Spinal cord (tissue), 10 donors: ENCODE results near the gene VAMP2. TPM values are rescaled to one million over a fixed set of nuclear protein-coding genes. Genes with fewer than 3 reads are reported as not detected.

Source experiments
- DNase-seq, 6 donors: peaks; one replicate each; pipeline versions ENCODE4 v3.0.0 to v3.0.0-alpha.2; 2013 to 2015; ENCODE audit warnings: low spot score in 6 of 6, low read depth in 4 of 6
- H3K27ac ChIP-seq: one replicate; pipeline ENCODE4 v1.5.1; 2013; ENCODE audit warnings: low read depth, low read length, control low read depth
- H3K27me3 ChIP-seq: one replicate; pipeline ENCODE4 v1.6.1; 2013; ENCODE audit warnings: low read length; ENCODE audit not compliant: control insufficient read depth, insufficient read depth
- H3K36me3 ChIP-seq: one replicate; pipeline ENCODE4 v1.6.1; 2013; ENCODE audit warnings: low read length; ENCODE audit not compliant: control insufficient read depth, insufficient read depth
- H3K4me1 ChIP-seq: one replicate; pipeline ENCODE4 v1.6.1; 2013; ENCODE audit warnings: low read length; ENCODE audit not compliant: control insufficient read depth, insufficient read depth
- H3K4me3 ChIP-seq: one replicate; pipeline ENCODE4 v1.5.1; 2013; ENCODE audit warnings: low read depth, low read length, control low read depth
- H3K9me3 ChIP-seq: one replicate; pipeline ENCODE4 v1.6.1; 2013; ENCODE audit warnings: low read length; ENCODE audit not compliant: control insufficient read depth, insufficient read depth
- WGBS: methylation state at CpG from one replicate; pipeline ENCODE4 v1.1.5; 2013; ENCODE audit warnings: missing lambda C conversion rate; ENCODE audit not compliant: insufficient coverage; 5-methylcytosine and 5-hydroxymethylcytosine counted together
- polyA plus RNA-seq, 2 donors: library from polyadenylated mRNA; unstranded; fragments of 120-200 nt; gene quantifications; one replicate each; pipeline ENCODE4 v1.2.1, GENCODE V29; 2013; ENCODE audit not compliant: insufficient read length in 2 of 2
- total RNA-seq, 2 donors: library from RNA; depleted of rRNA in 1 of 2; stranded (reverse); fragments of 120-200 nt in 1 of 2; fragments of >200 nt in 1 of 2; gene quantifications; one replicate each; pipeline versions ENCODE4 v1.2.3 to v1.2.4, GENCODE V29; 2013 to 2014
- donor health status: healthy.

VAMP2 gene
- total and polyA plus RNA-seq, 4 donors: 30.2 to 414 (median 240) TPM

DNA sequence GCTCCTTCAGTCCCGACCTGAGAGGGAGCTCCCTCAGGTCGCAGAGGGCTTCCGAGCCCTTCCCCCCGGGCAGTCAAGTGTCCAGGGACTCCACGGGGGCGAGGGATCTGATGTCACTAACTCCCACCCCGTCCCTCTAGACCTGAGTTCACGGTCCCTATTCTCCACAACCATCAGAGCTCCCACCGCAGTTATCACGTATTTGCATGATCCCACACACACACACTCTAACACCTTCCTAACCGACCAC is 6.8 kb downstream of the VAMP2 start:
- Histone ChIP-seq H3K36me3 (peaks cover 28% of the 10 kb centered on the region), H3K4me1 (peaks cover 78% of the 10 kb centered on the region), H3K27me3 (no peaks in the 10 kb centered on the region), H3K4me3 (peak overlapping the region; percentile 81), H3K9me3 (no peaks in the 10 kb centered on the region), H3K27ac (peak overlapping the region; percentile 100)
- no peak for DNase-seq
- WGBS: 2% methylated on average over 11 of the region's 11 CpGs

DNA sequence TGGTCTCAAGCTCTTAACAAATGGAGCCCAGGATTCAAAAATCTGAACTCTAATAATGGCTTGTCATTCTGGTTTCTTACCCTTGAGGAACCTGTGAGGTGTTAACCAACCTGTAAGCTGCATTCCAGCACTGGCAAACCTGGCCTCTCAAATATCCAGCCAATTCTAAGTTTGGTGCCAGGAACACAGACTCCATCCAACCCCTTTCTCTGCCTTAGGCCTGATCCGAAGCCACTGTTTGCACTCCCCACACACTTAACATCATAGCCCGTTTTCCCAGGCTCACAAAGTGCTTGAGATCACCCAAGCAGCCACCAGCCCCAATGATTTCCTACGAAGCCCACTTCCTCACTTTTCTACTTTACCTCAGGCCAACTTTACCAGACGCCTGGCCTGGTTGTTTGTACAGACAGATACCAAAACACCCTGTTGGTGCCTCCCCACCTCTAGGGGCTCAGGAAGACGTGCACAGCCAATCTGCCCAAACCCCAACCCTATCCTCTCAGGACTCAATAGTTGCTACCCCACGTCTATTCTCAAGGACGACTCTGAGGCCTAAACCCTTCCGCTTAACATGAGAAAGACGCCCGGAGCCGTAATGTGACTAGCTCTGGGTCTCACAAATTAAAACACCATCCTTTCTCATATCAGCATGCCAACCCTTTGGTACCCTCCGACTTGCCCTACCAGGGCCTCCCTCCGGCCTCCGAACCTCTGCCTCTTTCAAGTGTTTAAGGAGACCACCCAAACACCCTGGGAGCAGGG is 7.3 kb downstream of the VAMP2 start:
- H3K36me3 ChIP-seq: peaks cover 28% of the 10 kb centered on the region
- 48% methylated on average over 14 of the region's 14 CpGs for WGBS
- no peaks in the 10 kb centered on the region for H3K9me3 ChIP-seq
- H3K27ac ChIP-seq: peak overlapping the region; percentile 100
- DNase-seq: no peak
- no peaks in the 10 kb centered on the region for H3K27me3 ChIP-seq
- H3K4me1 ChIP-seq: peaks cover 78% of the 10 kb centered on the region
- peak overlapping the region; percentile 81 for H3K4me3 ChIP-seq

DNA sequence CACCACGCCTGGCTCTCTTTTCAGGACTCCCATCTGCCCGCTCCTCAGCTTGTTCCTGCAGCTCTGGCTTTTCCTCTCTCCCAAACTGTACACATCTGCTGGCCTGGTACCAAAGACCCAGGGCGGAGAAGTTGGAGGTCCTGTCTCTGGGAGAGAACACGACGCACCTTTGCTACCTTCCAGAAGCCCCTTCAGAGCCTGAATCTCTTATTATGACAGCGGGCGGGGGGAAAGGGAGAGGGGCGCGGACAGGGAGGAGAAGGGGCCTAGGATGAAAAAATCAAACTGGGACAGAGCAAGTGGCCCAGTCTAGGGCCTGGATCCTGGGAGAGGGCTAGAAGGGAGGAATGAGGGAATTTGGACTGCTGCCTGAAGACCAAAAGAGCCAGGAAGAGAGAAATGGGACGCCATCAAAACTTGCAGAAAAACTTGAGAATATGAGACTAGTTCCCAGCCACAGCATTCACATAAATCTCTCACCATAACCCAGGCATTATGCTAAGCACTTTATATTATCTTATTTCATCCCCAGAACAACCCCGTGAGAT is 8.1 kb downstream of the VAMP2 start:
- DNase-seq: no peak
- H3K4me1 ChIP-seq: peaks cover 79% of the 10 kb centered on the region
- H3K4me3 ChIP-seq: peak overlapping the region; percentile 81
- H3K27ac ChIP-seq: peak overlapping the region; percentile 100
- no peaks in the 10 kb centered on the region for H3K27me3 ChIP-seq
- 39% methylated on average over 7 of the region's 11 CpGs for WGBS
- no peaks in the 10 kb centered on the region for H3K9me3 ChIP-seq
- H3K36me3 ChIP-seq: peaks cover 28% of the 10 kb centered on the region

DNA sequence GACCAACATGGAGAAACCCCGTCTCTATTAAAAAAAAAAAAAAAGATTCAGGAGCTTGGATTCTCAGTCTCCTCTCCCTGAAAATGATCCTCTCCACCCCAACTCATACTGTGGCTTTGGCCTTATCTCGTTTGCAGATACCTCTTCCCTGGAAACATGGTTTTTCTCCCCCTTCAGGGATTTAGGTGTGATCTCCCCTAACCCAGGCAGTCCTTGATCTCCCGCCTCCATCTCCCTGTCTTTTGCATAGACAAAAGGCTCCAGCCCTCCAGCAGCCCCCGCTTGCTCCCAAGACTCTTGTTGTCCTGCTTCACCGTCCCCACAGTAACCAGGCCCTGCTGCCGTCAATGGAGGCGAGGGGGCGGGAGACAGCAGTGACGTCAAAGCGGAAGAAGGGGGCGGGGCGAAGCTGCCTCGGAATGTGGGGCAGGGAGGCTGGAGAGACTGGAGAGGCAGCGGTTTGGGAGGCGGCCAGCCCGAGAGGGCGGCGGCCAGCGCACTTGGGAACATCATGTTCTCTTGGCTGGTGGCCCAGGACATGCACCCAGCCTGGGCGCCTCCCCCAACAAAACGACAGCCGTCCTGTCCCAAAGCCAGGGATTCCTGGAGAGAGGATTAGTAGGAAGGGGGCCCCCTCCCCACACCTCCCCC is 8.7 kb downstream of the VAMP2 start:
- Histone ChIP-seq H3K27me3 (no peaks in the 10 kb centered on the region), H3K4me1 (peaks cover 73% of the 10 kb centered on the region), H3K27ac (peak overlapping the region; percentile 100), H3K4me3 (peak overlapping the region; percentile 81), H3K9me3 (no peaks in the 10 kb centered on the region), H3K36me3 (peaks cover 28% of the 10 kb centered on the region)
- 3% methylated on average over 18 of the region's 22 CpGs for WGBS
- peak in 4 of 6 donors; percentile 86 to 97 (median 92) for DNase-seq

DNA sequence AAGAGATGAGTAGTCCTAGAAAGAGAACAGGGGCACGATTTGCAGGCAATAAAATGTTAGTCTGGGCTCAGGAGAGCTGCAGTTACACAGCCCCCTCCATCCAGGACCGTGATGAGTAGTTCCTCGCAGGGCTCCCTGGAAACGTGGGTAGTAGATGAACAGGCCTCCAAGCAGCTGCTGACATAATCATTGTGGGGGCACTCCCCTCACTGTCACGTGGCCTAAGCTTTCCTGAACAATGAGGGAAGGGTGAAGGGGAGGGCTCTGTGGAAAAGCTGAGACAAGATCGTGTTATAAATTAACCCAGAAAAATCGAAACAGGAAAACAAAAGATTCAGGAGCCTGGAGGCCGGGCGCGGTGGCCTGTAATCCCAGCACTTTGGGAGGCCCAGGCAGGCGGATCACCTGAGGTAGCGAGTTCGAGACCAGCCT is 9.2 kb downstream of the VAMP2 start:
- Histone ChIP-seq H3K4me1 (peaks cover 70% of the 10 kb centered on the region), H3K27ac (peak overlapping the region; percentile 100), H3K9me3 (no peaks in the 10 kb centered on the region), H3K27me3 (no peaks in the 10 kb centered on the region), H3K4me3 (peak overlapping the region; percentile 81), H3K36me3 (peaks cover 30% of the 10 kb centered on the region)
- peak in 2 of 6 donors; percentile 70 to 81 for DNase-seq
- WGBS: 25% methylated on average over 12 of the region's 13 CpGs

DNA sequence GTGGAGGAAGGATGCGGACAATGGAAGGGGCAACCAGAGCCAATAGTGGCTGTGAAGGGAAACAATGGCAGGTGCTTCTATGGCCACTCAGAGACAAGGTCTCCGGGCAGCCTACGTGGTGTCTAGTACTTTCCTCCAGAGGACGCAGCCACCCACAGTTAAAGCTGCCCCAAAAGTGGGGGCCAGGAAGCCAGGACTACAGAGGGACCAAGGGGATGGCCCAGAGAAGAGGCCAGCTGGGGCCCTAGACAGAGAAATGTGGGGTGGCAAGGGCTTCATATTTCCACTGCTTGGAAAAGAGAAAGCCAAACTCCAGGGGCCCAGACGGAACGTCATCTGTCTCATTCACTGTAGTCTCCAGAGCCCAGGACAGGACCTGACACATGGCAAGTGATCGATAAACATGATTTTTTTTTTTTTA is 9.7 kb downstream of the VAMP2 start:
- Histone ChIP-seq H3K27ac (peak overlapping the region; percentile 100), H3K4me3 (peak overlapping the region; percentile 82), H3K36me3 (peaks cover 30% of the 10 kb centered on the region), H3K27me3 (no peaks in the 10 kb centered on the region), H3K4me1 (peaks cover 66% of the 10 kb centered on the region), H3K9me3 (no peaks in the 10 kb centered on the region)
- WGBS: 67% methylated on average over 7 of the region's 7 CpGs
- DNase-seq: peak in 1 of 6 donors; percentile 12

DNA sequence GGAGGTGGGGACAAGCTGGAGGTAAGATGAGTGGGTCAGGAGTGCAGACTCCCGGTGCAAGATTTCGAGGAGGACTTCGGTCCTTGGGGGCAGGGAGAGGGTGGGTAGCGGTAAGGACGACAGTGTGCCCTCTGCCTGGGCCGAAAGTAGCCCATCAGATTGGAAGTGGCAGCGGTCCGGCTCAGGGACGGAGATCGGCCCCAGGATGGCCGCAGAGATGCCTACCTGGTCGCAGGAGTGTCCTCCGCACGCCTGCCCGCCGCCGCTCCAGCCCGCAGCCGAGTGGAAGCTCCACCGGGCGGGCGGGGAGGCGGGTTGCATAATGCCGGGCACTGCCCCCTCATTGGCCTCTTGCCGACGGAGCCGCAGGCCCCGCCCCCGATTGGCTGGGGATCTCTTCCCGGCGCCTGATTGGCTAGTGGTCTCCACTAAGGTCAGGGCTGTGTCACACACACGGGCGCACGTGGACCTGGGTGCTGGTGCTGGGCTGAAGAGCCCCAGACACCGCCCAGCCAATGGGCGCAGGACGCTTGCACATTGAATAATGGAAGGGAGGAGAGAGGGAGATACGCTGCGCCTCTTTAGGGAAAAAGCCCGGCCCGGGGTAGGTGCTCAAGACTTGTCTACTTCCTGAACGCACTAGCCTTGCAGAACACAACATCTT is 10.5 kb downstream of the VAMP2 start, which contains the start of gene PER1:
PER1 (minus strand) TSS at position 293 of the 664 bp plus-strand sequence. CDS start 1,698 bp downstream, outside the sequence.
- Histone ChIP-seq H3K4me1 (peaks cover 64% of the 10 kb centered on the region), H3K27ac (peak within 1 kb of the TSS; percentile 100), H3K9me3 (no peaks in the 10 kb centered on the region), H3K4me3 (peak within 1 kb of the TSS; percentile 82), H3K27me3 (no peaks in the 10 kb centered on the region), H3K36me3 (peaks cover 36% of the 10 kb centered on the region)
- DNase-seq: peak in 4 of 6 donors; percentile 68 to 96 (median 91)
- 0% methylated on average over 37 of the region's 42 CpGs for WGBS

DNA sequence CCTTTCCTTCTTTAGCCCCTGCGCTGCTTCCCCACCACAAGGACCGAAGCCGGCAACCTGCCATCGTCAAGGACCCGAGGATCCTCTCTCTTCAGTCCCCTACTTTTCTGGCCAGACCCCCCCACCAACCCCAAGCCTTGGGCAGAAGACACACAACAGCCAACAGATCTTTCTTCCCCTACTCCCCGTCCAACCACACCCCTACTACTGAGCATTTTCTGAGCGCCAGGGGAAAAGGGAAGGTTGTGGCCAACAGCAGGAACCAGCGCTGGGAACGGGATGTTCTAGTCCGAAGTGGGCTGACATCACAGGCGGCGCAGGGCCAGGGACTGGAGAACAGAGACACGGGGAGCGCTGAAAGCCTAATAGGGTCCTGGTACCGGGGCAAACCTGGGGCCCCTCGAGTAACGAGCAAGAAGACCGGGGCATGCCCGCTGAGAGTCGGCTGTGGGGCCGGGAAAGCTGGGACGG is 11.1 kb downstream of the VAMP2 start:
- H3K9me3 ChIP-seq: no peaks in the 10 kb centered on the region
- peak in 2 of 6 donors; percentile 51 to 86 for DNase-seq
- H3K27me3 ChIP-seq: no peaks in the 10 kb centered on the region
- peaks cover 59% of the 10 kb centered on the region for H3K4me1 ChIP-seq
- peaks cover 42% of the 10 kb centered on the region for H3K36me3 ChIP-seq
- peak overlapping the region; percentile 82 for H3K4me3 ChIP-seq
- 0% methylated on average over 22 of the region's 22 CpGs for WGBS
- peak overlapping the region; percentile 100 for H3K27ac ChIP-seq

DNA sequence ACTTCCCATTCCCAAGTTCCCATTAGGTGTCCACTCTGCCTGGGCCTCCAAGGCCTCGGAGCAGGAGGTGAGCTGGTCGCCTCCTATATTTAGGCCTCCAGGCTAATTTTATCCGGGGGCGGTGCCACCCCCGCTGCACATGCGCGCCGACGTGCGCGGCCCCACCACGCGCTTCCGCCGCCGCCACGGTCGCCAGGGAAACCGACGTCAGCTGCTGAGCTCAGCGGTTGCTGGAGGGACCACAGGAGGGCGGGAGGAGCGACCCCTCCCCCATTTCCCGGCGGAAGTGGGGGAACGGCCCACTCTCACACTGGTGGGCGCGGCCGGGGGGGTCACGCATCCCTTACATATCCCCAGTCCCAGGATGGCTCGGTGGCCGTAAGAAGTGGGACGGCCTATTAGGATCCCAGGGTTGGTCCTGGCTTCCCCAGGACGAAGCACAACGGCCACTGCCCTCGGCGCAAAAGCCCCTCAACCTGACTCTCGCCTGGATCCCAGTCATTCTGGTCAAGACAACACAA is 11.6 kb downstream of the VAMP2 start:
- Histone ChIP-seq H3K4me1 (peaks cover 59% of the 10 kb centered on the region), H3K36me3 (peaks cover 47% of the 10 kb centered on the region), H3K27ac (peak overlapping the region; percentile 100), H3K9me3 (no peaks in the 10 kb centered on the region), H3K4me3 (peak overlapping the region; percentile 82), H3K27me3 (no peaks in the 10 kb centered on the region)
- WGBS: 0% methylated on average over 38 of the region's 38 CpGs
- DNase-seq: peak in 3 of 6 donors; percentile 87 to 97 (median 96)
